ENCODE data around the gene PLA2G5.

The PLA2G5 gene

GRCh38 chr1:20070357-20070756 lies 363 bp downstream of the PLA2G5 start:
- no peak for DNase-seq

GRCh38 chr1:20071416-20071815 lies 1.4 kb downstream of the PLA2G5 start:
- no peak for DNase-seq

- DNase-seq: no peak
These were observed 2.8 kb downstream of the PLA2G5 start for GRCh38 chr1:20072771-20073170.

GRCh38 chr1:20073256-20073655 lies 3.3 kb downstream of the PLA2G5 start:
- DNase-seq: no peak

GRCh38 chr1:20074055-20074724 lies 4.2 kb downstream of the PLA2G5 start:
- no peak for DNase-seq

GRCh38 chr1:20074725-20075171 lies 4.8 kb downstream of the PLA2G5 start:
- no peak for DNase-seq

GRCh38 chr1:20075345-20075744 lies 5.4 kb downstream of the PLA2G5 start:
- DNase-seq: no peak

- DNase-seq: no peak
These were observed 6.2 kb downstream of the PLA2G5 start for GRCh38 chr1:20076223-20076622.

- DNase-seq: no peak
These were observed 6.9 kb downstream of the PLA2G5 start for GRCh38 chr1:20076710-20077461.

GRCh38 chr1:20078171-20078651 lies 8.2 kb downstream of the PLA2G5 start:
- DNase-seq: no peak

GRCh38 chr1:20078711-20079110 lies 8.7 kb downstream of the PLA2G5 start:
- DNase-seq: no peak

- DNase-seq: no peak
These were observed 9.8 kb downstream of the PLA2G5 start for GRCh38 chr1:20079661-20080305.

GRCh38 chr1:20080441-20081352 lies 10.7 kb downstream of the PLA2G5 start:
- DNase-seq: no peak

- DNase-seq: no peak
These were observed 11.4 kb downstream of the PLA2G5 start for GRCh38 chr1:20081353-20081810.

- no peak for DNase-seq
These were observed 12.8 kb downstream of the PLA2G5 start for GRCh38 chr1:20082772-20083171.

GRCh38 chr1:20083178-20083944 lies 13.4 kb downstream of the PLA2G5 start:
- DNase-seq: no peak

GRCh38 chr1:20086800-20087199 lies 16.8 kb downstream of the PLA2G5 start:
- DNase-seq: no peak

GRCh38 chr1:20087668-20088067 lies 17.7 kb downstream of the PLA2G5 start:
- no peak for DNase-seq

GRCh38 chr1:20089328-20090077 lies 19.5 kb downstream of the PLA2G5 start:
- DNase-seq: no peak

GRCh38 chr1:20090119-20090518 lies 20.1 kb downstream of the PLA2G5 start:
- DNase-seq: no peak

GRCh38 chr1:20090641-20091040 lies 20.6 kb downstream of the PLA2G5 start:
- no peak for DNase-seq

Data from NCI-H1105 treated with DMSO at 0.1 percent for 48 hours (cell line).